ENCODE results near the gene FAM83D. TPM values are rescaled to one million over a fixed set of nuclear protein-coding genes. Genes with fewer than 3 reads are reported as not detected.
"Not testable (repeated sequence)": the region's sequence is repeated elsewhere in the genome, so short reads cannot be mapped to it uniquely, and the experiment has no call there.

The FAM83D gene
- polyA plus RNA-seq, 4 donors = 13.2 to 15.2 (median 13.7) TPM

DNA sequence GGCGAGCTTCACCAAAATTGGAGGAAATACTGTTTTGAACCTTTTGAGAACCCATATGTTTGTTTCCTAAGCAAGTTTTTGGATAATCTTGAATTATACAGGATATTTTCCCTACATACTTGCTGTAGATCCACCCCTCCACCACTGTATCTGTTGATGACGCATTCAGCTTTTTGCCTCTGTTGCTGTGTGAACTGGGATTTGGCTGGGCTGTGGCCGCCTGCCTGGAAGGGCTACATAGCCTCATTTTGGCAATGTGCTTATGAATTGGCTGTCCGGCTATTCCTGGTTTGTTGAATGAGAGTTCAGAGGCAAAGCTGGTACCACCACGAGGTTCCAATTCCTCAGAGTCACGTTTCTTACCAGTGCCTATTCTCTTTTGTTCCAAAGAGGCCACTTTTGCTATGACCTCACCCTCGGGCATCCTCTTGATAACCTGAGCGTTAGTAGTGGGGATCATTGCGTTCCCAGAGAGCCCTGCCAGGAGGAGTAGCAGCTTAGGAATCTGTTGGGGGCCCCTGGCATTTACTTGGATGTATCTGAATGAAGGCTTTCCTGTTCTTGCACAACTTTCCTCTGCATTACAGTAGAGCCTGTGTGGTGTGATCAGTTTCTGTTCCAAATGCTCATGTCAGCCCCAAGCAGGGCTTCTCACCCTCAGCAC lies 6.4 kb downstream of the FAM83D start:
- DNase-seq (ENCODE audit: low read depth in 4 of 4, low spot score in 3 of 4) = no peak

- no peak for DNase-seq (ENCODE audit: low read depth in 4 of 4, low spot score in 3 of 4)
Observed at GRCh38 chr20:38934530-38934929, 8.3 kb downstream of the FAM83D start.

DNA sequence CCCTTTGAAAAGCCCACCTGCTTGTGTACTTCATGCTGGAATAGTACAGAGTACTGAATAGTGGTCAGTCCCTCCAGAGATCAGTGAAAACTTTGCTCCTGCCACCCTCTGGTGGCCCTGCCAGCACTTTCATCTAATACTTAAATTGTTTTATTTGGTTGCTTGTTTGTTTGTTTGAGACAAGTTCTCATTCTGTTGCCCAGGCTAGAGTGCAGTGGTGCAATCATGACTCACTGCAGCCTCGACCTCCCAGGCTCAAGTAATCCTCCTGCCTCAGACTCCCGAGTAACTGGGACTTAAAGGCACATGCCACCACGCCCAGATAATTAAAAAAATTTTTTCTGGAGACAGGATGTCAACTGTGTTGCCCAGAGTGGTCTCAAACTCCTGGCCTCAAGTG lies 9.1 kb downstream of the FAM83D start:
- DNase-seq (ENCODE audit: low read depth in 4 of 4, low spot score in 3 of 4) = no peak

DNA sequence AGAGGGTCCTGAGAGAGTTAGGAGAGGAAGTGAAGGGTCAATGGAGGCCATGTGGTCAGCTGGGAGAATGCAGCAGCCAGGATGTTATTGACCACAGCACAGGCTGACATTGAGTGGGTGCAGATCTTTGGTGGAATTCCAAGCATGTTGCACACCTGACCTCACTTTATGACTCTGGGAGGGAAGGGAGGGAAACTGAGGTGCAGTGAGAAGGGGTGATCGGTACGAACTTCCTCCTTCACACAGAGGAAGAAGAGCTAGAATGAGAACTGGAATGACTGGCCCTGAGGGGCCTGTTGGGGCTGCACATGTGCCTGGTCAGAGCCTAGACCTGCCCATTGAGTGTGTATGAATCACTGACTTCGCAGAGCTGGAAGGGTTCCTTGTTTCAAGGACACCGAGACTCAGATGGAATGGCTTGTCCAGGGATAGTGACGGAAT lies 9.8 kb downstream of the FAM83D start:
- DNase-seq (ENCODE audit: low read depth in 4 of 4, low spot score in 3 of 4) = no peak

- no peak for DNase-seq (ENCODE audit: low read depth in 4 of 4, low spot score in 3 of 4)
Observed at GRCh38 chr20:38937000-38937399, 10.8 kb downstream of the FAM83D start.

- DNase-seq (ENCODE audit: low read depth in 4 of 4, low spot score in 3 of 4) = no peak
Observed at GRCh38 chr20:38937978-38938473, 11.8 kb downstream of the FAM83D start.

- DNase-seq (ENCODE audit: low read depth in 4 of 4, low spot score in 3 of 4) = no peak
Observed at GRCh38 chr20:38939686-38940085, 13.5 kb downstream of the FAM83D start.

DNA sequence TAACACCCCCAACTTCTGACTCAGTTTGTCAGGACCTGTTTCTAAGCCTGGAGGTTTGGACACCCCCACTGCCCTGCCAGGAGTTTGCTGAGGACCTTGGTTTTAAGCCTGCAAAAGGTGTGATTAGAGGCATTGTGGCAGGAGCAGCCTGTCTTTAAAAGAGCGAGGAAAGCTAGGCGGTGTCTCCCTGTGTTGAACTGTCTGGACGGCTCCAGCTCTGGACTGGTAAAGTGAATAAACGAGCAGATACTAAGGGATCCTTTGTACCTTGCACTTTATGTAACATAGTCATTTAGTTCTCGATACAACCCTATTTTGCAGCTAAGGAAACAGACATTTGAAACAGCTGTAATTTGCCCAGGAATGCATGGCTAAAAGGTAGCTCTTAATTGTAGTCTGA lies 14.4 kb downstream of the FAM83D start:
- DNase-seq (ENCODE audit: low read depth in 4 of 4, low spot score in 3 of 4) = no peak

- DNase-seq (ENCODE audit: low read depth in 4 of 4, low spot score in 3 of 4) = no peak
Observed at GRCh38 chr20:38941726-38942389, 15.6 kb downstream of the FAM83D start.

GRCh38 chr20:38945012-38945411 lies 18.8 kb downstream of the FAM83D start:
- no peak for DNase-seq (ENCODE audit: low read depth in 4 of 4, low spot score in 3 of 4)

DNA sequence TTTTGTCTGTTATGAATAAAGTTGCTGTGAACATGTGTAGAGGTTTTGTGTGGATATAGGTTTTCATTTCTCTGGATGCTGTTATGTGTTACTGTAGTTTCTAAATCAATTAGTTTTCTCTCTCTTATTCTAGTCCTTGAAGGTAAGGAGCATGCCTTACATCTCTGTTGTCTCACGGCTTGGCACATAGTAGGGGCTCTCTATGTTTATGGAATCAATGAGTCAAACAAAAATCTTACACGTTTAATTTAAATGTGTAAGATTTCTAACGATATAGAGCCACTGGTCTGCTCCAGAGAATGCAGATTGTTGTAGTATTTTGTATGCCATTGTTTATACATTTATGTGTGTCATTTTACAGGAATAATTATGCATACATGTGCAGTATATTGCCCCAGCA lies 20.6 kb downstream of the FAM83D start:
- DNase-seq (ENCODE audit: low read depth in 4 of 4, low spot score in 3 of 4) = no peak

- DNase-seq (ENCODE audit: low read depth in 4 of 4, low spot score in 3 of 4) = no peak
Observed at GRCh38 chr20:38947931-38948362, 21.7 kb downstream of the FAM83D start.

DNA sequence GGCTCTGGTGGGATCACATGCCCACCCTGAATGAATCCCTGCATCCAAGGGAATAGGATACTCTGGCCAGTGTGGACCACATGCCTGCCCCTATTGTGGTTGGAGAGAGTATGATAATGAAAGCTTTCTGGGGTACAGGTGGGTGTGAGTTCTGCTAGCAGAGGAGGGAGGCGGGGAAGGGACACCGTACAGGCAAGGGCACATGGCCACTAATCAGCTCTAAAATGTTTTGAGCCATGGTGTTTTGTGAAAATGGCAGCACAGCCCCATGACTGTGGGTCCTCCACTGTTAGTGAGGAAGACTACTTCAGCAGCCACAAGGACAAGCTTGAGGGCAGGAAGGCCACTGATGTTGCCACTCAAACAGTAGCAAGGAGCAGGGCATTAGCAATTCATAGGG lies 24.0 kb downstream of the FAM83D start:
- DNase-seq (ENCODE audit: low read depth in 4 of 4, low spot score in 3 of 4) = no peak

GRCh38 chr20:38951611-38952010 lies 25.4 kb downstream of the FAM83D start:
- no peak for DNase-seq (ENCODE audit: low read depth in 4 of 4, low spot score in 3 of 4)

GRCh38 chr20:38952153-38952552 lies 25.9 kb downstream of the FAM83D start:
- no peak for DNase-seq (ENCODE audit: low read depth in 4 of 4, low spot score in 3 of 4)

GRCh38 chr20:38953630-38954340 lies 27.6 kb downstream of the FAM83D start:
- no peak for DNase-seq (ENCODE audit: low read depth in 4 of 4, low spot score in 3 of 4)

- no peak for DNase-seq (ENCODE audit: low read depth in 4 of 4, low spot score in 3 of 4)
Observed at GRCh38 chr20:38957235-38957876, 31.1 kb downstream of the FAM83D start.

DNA sequence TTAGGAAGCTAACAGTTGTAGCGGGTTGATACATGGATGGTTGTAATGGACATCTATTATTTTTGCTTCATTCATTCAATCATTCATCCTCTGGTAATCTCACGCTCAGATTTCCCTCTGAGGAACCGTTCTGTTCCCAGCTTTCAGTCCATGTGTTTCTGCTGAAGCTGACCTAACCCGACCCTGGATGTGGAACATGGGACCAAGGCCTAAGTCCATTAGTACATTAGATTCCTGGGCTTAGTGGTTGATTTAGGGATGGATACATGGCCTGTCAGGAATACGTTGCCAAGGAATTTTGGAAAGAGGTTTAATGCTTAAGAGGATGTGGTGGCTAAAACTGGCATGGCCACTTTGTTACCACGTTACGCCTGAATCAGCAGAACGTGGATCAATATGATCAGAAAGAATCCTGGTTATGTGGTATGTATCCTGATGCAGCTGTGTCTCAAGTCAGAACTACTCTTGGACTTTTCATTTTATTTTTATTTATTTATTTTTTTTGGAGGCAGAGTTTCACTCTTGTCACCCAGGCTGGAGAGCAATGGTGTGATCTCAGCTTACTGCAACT lies 31.8 kb downstream of the FAM83D start:
- DNase-seq (ENCODE audit: low read depth in 4 of 4, low spot score in 3 of 4) = no peak

GRCh38 chr20:38960187-38960687 lies 34.0 kb downstream of the FAM83D start:
- not testable (repeated sequence) for DNase-seq (ENCODE audit: low read depth in 4 of 4, low spot score in 3 of 4)

DNA sequence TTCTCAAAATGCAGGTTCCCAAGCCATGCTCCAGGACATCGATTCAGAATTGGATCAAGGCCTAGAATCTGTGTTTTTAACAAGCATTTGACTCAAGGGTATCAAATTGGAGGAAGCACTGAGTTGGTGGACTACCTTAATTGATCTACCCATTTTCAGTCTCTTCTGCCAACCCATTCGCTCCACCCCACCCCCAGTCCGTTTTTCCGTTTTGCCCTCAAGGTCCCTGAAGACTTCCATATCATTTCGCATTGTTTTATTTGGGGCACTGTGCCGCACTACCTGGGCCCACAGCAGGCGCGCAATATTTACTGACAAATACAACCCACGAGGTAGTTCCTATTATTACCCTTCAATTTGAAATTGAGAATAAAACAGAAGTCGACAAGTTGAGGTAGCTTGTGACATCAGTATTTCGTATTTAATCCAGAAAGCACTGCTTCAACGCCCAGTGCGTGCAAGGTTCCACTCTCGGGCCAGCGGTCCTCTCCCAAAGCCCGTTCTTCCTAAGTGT lies 35.4 kb downstream of the FAM83D start:
- no peak for DNase-seq (ENCODE audit: low read depth in 4 of 4, low spot score in 3 of 4)
